Measurements from ENCODE around the gene ACTG1.

DNA sequence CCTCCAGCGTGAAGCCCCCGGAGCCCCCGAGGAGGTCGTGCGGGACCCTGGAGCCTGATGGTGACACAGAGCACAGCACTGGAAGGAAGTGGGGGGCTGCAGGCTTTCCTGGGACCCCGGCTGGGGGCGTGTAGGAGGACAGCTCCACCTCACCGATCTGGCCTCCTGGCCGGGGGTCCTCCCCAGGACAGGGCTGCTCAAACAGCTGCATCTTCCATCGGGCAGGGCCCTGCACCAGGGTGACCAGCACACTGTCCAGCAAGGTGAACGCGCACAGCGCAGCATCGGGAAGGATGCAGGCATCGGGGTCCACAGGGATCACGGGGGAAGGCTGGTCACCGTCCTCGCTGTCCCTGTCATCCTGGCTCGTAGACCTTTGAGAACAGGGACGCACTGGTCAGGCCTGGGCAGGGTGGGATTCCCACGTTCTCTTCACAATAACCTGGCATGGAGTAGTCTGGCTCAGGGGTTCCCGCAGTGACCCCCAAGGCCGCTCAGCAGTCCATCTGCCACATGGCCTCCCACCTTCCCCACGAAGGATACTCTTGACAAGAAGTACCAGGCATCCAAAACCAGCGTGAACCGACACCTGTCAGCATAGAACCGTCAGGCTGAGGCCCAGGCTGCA is 38.3 kb upstream of the ACTG1 start:
- TF ChIP-seq CTCF (conservative IDR thresholded peaks at IDR 0.05; ENCODE audit: low read depth, low read length) (no peak), EZH2 (IDR thresholded peaks at IDR 0.05; ENCODE audit: borderline replicate concordance, low read depth, low read length, poor library complexity, severe bottlenecking) (no peak)
